HCT116 (cell line): ENCODE results near the gene YIPF1. TPM values are rescaled to one million over a fixed set of nuclear protein-coding genes. Genes with fewer than 3 reads are reported as not detected.

Experiments used
- ATAC-seq: fragments of 200-7000 bp; cut with Tn5 transposase; 2 replicates; pipeline ENCODE4 v1.9.1; 2020; ENCODE audit warnings: mild to moderate bottlenecking, moderate library complexity
- BruUV-seq: library from RNA; stranded (reverse); fragments of 400-500 nt; replicated peaks from 2 replicates; lab custom pipeline; 2021; lab: Mats Ljungman, UMichigan
- CTCF ChIA-PET: fragments of 300-600 bp; sonication (Branson Sonifier 250); formaldehyde crosslinking; loops from one replicate; lab custom pipeline; 2021; ENCODE audit warnings: antibody characterized with exemption; lab: Charles Lee
- POLR2A ChIA-PET: fragments of 300-600, 350-600 bp; sonication (Branson Sonifier 250); formaldehyde crosslinking; loops from one replicate; lab custom pipeline; 2021; ENCODE audit warnings: antibody characterized with exemption; lab: Charles Lee
- RAD21 ChIA-PET, 2 experiments: fragments of 300-600 bp; sonication (Branson Sonifier 250); formaldehyde crosslinking; loops; one replicate each; lab custom pipeline; 2023; ENCODE audit warnings: low total read pairs in 2 of 2; ENCODE audit not compliant: uncharacterized antibody in 2 of 2, unreplicated experiment in 2 of 2, low non-redundant PET in 1 of 2; lab: Charles Lee
- DNase-seq: peaks from one replicate; pipeline ENCODE4 v3.0.0-alpha.2; 2010; ENCODE audit warnings: low read depth, low spot score
- H2AFZ ChIP-seq: fragments of 200-600 bp; shearing (Covaris generic), sonication (generic); 2 replicates; pipeline ENCODE4 v1.6.1; 2017; ENCODE audit warnings: low read depth, mixed run types, mixed read lengths, antibody characterized with exemption, low read length; ENCODE audit not compliant: poor library complexity, severe bottlenecking
- H3K27ac ChIP-seq: 2 replicates; pipeline ENCODE4 v1.5.1; 2012; ENCODE audit warnings: low read depth, low read length
- H3K27me3 ChIP-seq: fragments of 200-600 bp; sonication (generic); 2 replicates; pipeline ENCODE4 v1.6.1; 2016; ENCODE audit warnings: mixed run types, low read length, mixed read lengths; ENCODE audit not compliant: insufficient read depth
- H3K36me3 ChIP-seq, 2 experiments: fragments of 200-500 bp in 1 of 2; fragments of 200-600 bp in 1 of 2; sonication (Bioruptor generic) in 1 of 2; sonication (generic) in 1 of 2; 2 replicates each; pipeline versions ENCODE4 v1.5.1 to v1.6.1; 2014 to 2016; ENCODE audit warnings: low read length in 2 of 2, inconsistent platforms in 1 of 2, mixed read lengths in 1 of 2, mixed run types in 1 of 2; ENCODE audit not compliant: insufficient read depth in 2 of 2, control insufficient read depth in 1 of 2
- H3K4me1 ChIP-seq, 2 experiments: fragments of 200-600 bp in 1 of 2; sonication (generic) in 1 of 2; 2 replicates each; pipeline versions ENCODE4 v1.5.1 to v1.6.1; 2012 to 2017; ENCODE audit warnings: low read length in 2 of 2, inconsistent platforms in 1 of 2, mild to moderate bottlenecking in 1 of 2, mixed read lengths in 1 of 2, mixed run types in 1 of 2, moderate library complexity in 1 of 2; ENCODE audit not compliant: insufficient read depth in 2 of 2, control insufficient read depth in 1 of 2
- H3K4me2 ChIP-seq: fragments of 200-600 bp; sonication (generic); 2 replicates; pipeline ENCODE4 v1.6.1; 2017; ENCODE audit warnings: mixed run types, low read length, mixed read lengths
- H3K4me3 ChIP-seq, 2 experiments: fragments of 200-600 bp in 1 of 2; sonication (generic) in 1 of 2; replicated peaks in 1 of 2; 2 replicates each; pipeline ENCODE4 v1.5.1; 2011 to 2016; ENCODE audit warnings: low read length in 2 of 2, control low read depth in 1 of 2, low read depth in 1 of 2, mild to moderate bottlenecking in 1 of 2, mixed read lengths in 1 of 2, mixed run types in 1 of 2
- H3K79me2 ChIP-seq: fragments of 200-600 bp; sonication (generic); 2 replicates; pipeline ENCODE4 v1.6.1; 2017; ENCODE audit warnings: mild to moderate bottlenecking, mixed run types, low read length, moderate library complexity, mixed read lengths; ENCODE audit not compliant: insufficient read depth
- H3K9ac ChIP-seq: fragments of 200-600 bp; sonication (generic); 2 replicates; pipeline ENCODE4 v1.6.1; 2016; ENCODE audit warnings: low read length, mixed read lengths
- H3K9me2 ChIP-seq: fragments of 200-600 bp; sonication (generic), shearing (Covaris generic); 2 replicates; pipeline ENCODE4 v1.6.1; 2017; ENCODE audit warnings: mixed run types, mild to moderate bottlenecking, moderate library complexity; ENCODE audit not compliant: insufficient read depth
- H3K9me3 ChIP-seq, 2 experiments: fragments of 200-500 bp in 1 of 2; fragments of 200-600 bp in 1 of 2; sonication (Bioruptor generic) in 1 of 2; sonication (generic) in 1 of 2; 2 replicates each; pipeline ENCODE4 v1.6.1; 2014 to 2017; ENCODE audit warnings: low read length in 2 of 2, mixed read lengths in 2 of 2, inconsistent platforms in 1 of 2, low read depth in 1 of 2, mild to moderate bottlenecking in 1 of 2, mixed run types in 1 of 2, moderate library complexity in 1 of 2; ENCODE audit not compliant: control insufficient read depth in 1 of 2, insufficient read depth in 1 of 2
- H4K20me1 ChIP-seq: fragments of 200-600 bp; sonication (generic), shearing (Covaris generic); 2 replicates; pipeline ENCODE4 v1.6.1; 2017; ENCODE audit warnings: mixed run types, mild to moderate bottlenecking, moderate library complexity; ENCODE audit not compliant: insufficient read depth
- CEBPB ChIP-seq: IDR thresholded peaks from 2 replicates; pipeline ENCODE4 v1.6.1; 2012; ENCODE audit warnings: low read depth
- EGR1 ChIP-seq: IDR thresholded peaks from 2 replicates; pipeline ENCODE4 v1.6.1; 2012; ENCODE audit warnings: low read depth
- ELF1 ChIP-seq: IDR thresholded peaks from 2 replicates; pipeline ENCODE4 v1.6.1; 2012; ENCODE audit warnings: low read depth, borderline replicate concordance
- FOSL1 ChIP-seq: IDR thresholded peaks from 2 replicates; pipeline ENCODE4 v1.6.1; 2012; ENCODE audit warnings: low read depth
- JUND ChIP-seq: IDR thresholded peaks from 2 replicates; pipeline ENCODE4 v1.6.1; 2012
- MAX ChIP-seq: IDR thresholded peaks from 2 replicates; pipeline ENCODE4 v1.6.1; 2012
- POLR2A ChIP-seq: IDR thresholded peaks from 2 replicates; pipeline ENCODE4 v1.7.0; 2011; ENCODE audit warnings: borderline replicate concordance; ENCODE audit not compliant: insufficient read depth, insufficient read length; ENCODE audit errors: extremely low read depth
- POLR2AphosphoS5 ChIP-seq: IDR thresholded peaks from 2 replicates; pipeline ENCODE4 v1.6.1; 2011; ENCODE audit warnings: mild to moderate bottlenecking, low read depth, low read length, moderate library complexity
- RAD21 ChIP-seq: IDR thresholded peaks from 2 replicates; pipeline ENCODE4 v1.6.1; 2012; ENCODE audit warnings: low read depth, mild to moderate bottlenecking
- SIN3A ChIP-seq: IDR thresholded peaks from 2 replicates; pipeline ENCODE4 v1.6.1; 2012; ENCODE audit warnings: low read depth
- SP1 ChIP-seq: IDR thresholded peaks from 2 replicates; pipeline ENCODE4 v1.6.1; 2012; ENCODE audit warnings: low read depth
- SRF ChIP-seq: IDR thresholded peaks from 2 replicates; pipeline ENCODE4 v1.6.1; 2012; ENCODE audit warnings: low read depth
- TCF7L2 ChIP-seq: IDR thresholded peaks from 2 replicates; pipeline ENCODE4 v1.7.0; 2011; ENCODE audit warnings: borderline replicate concordance, inconsistent platforms; ENCODE audit not compliant: insufficient read depth, insufficient read length; ENCODE audit errors: extremely low read depth
- YY1 ChIP-seq: IDR thresholded peaks from 2 replicates; pipeline ENCODE4 v1.6.1; 2011; ENCODE audit warnings: low read length, low read depth, moderate library complexity, mild to moderate bottlenecking; ENCODE audit not compliant: insufficient replicate concordance; ENCODE audit errors: extremely low read depth
- ZBTB33 ChIP-seq: IDR thresholded peaks from 2 replicates; pipeline ENCODE4 v1.6.1; 2011; ENCODE audit warnings: mild to moderate bottlenecking, low read length, moderate library complexity; ENCODE audit not compliant: insufficient replicate concordance; ENCODE audit errors: extremely low read depth
- ZFX ChIP-seq: fragments of 450-650 bp; IDR thresholded peaks from 2 replicates; pipeline ENCODE4 v1.6.1; 2017
- ZNF274 ChIP-seq: fragments of 200-500 bp; sonication (Bioruptor generic); IDR thresholded peaks from 2 replicates; pipeline ENCODE4 v1.6.1; 2014; ENCODE audit warnings: mild to moderate bottlenecking, low read depth, low read length, inconsistent platforms
- intact Hi-C: fragments of 100-400 bp; cut with micrococcal nuclease; formaldehyde crosslinking; loops from 2 replicates; pipeline ENCODE4 v1.10.0; 2022
- total RNA-seq: library from RNA; stranded (reverse); gene quantifications from one replicate; pipeline ENCODE4 v1.2.1, GENCODE V29; 2021; ENCODE audit not compliant: unreplicated experiment
- TF ChIP-seq, protein P1 (sequence below), 3 experiments: fragments of 200-600 bp in 1 of 3; sonication (generic) in 1 of 3; IDR thresholded peaks in 2 of 3; conservative IDR thresholded peaks in 1 of 3; 2 replicates each; pipeline ENCODE4 v1.5.1; 2012 to 2017; ENCODE audit warnings: low read depth in 2 of 3, low read length in 2 of 3, antibody characterized with exemption in 1 of 3, borderline replicate concordance in 1 of 3, control low read depth in 1 of 3, mild to moderate bottlenecking in 1 of 3, mixed read lengths in 1 of 3, mixed run types in 1 of 3, moderate library complexity in 1 of 3; ENCODE audit not compliant: insufficient read depth in 1 of 3
- TF ChIP-seq, protein P2 (sequence below): IDR thresholded peaks from 2 replicates; pipeline ENCODE4 v1.6.1; 2012; ENCODE audit warnings: low read depth

Gene YIPF1
- total RNA-seq, 1 experiment from 2014 or later, result 16.4 TPM

DNA sequence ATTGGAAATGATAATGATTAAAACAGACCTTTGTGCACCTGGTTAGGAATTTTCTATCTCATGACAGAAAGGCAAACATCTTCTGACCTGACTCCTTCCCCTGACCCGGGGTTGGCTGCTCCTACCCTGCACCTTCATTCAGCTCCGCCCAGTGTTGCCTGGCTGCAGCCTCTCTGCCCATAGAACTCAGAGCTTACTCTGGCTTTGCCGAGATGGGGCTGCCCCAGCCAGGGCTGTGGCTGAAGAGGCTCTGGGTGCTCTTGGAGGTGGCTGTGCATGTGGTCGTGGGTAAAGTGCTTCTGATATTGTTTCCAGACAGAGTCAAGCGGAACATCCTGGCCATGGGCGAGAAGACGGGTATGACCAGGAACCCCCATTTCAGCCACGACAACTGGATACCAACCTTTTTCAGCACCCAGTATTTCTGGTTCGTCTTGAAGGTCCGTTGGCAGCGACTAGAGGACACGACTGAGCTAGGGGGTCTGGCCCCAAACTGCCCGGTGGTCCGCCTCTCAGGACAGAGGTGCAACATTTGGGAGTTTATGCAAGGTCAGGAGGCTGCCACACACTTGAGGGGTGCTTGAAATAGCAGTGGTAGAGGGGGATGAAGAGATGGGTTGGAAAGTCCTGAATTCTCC is 4.5 kb upstream of the YIPF1 start, which contains the start of gene DIO1:
DIO1 (plus strand) TSS at position 189 of the 638 bp plus-strand sequence; CDS start at position 213, 24 bp downstream.
- peaks cover 5 to 26% of the 10 kb centered on the region in 2 experiments for H3K4me1 ChIP-seq
- no peaks in the 10 kb centered on the region for H3K79me2 ChIP-seq
- POLR2A ChIA-PET, result no interaction called here
- no peak within 1 kb of the TSS for H3K9ac ChIP-seq
- RAD21 ChIA-PET, result no interaction called here
- BruUV-seq, result no TSS peak
- no peaks in the 10 kb centered on the region for H3K9me3 ChIP-seq
- no peak within 1 kb of the TSS for H3K4me3 ChIP-seq
- no peak for TF ChIP-seq POLR2AphosphoS5
- TF ChIP-seq ELF1, result no peak
- TF ChIP-seq SIN3A, result no peak
- TF ChIP-seq, protein P1, sequence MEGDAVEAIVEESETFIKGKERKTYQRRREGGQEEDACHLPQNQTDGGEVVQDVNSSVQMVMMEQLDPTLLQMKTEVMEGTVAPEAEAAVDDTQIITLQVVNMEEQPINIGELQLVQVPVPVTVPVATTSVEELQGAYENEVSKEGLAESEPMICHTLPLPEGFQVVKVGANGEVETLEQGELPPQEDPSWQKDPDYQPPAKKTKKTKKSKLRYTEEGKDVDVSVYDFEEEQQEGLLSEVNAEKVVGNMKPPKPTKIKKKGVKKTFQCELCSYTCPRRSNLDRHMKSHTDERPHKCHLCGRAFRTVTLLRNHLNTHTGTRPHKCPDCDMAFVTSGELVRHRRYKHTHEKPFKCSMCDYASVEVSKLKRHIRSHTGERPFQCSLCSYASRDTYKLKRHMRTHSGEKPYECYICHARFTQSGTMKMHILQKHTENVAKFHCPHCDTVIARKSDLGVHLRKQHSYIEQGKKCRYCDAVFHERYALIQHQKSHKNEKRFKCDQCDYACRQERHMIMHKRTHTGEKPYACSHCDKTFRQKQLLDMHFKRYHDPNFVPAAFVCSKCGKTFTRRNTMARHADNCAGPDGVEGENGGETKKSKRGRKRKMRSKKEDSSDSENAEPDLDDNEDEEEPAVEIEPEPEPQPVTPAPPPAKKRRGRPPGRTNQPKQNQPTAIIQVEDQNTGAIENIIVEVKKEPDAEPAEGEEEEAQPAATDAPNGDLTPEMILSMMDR (IDR thresholded peaks at IDR 0.05 in 2 of 3, conservative IDR thresholded peaks at IDR 0.05 in 1 of 3; ENCODE audit: borderline replicate concordance in 1 of 3, insufficient read depth in 1 of 3, low read depth in 2 of 3, low read length in 2 of 3), result no peak
- TF ChIP-seq SRF, result no peak
- TF ChIP-seq JUND, result no peak
- no peak for TF ChIP-seq CEBPB
- TF ChIP-seq EGR1, result no peak
- TF ChIP-seq FOSL1, result no peak
- TF ChIP-seq ZBTB33, result no peak
- TF ChIP-seq RAD21, result no peak
- no peak for TF ChIP-seq YY1
- no peak for TF ChIP-seq TCF7L2
- no peak for TF ChIP-seq SP1
- no peak for TF ChIP-seq MAX
- TF ChIP-seq, protein P2, sequence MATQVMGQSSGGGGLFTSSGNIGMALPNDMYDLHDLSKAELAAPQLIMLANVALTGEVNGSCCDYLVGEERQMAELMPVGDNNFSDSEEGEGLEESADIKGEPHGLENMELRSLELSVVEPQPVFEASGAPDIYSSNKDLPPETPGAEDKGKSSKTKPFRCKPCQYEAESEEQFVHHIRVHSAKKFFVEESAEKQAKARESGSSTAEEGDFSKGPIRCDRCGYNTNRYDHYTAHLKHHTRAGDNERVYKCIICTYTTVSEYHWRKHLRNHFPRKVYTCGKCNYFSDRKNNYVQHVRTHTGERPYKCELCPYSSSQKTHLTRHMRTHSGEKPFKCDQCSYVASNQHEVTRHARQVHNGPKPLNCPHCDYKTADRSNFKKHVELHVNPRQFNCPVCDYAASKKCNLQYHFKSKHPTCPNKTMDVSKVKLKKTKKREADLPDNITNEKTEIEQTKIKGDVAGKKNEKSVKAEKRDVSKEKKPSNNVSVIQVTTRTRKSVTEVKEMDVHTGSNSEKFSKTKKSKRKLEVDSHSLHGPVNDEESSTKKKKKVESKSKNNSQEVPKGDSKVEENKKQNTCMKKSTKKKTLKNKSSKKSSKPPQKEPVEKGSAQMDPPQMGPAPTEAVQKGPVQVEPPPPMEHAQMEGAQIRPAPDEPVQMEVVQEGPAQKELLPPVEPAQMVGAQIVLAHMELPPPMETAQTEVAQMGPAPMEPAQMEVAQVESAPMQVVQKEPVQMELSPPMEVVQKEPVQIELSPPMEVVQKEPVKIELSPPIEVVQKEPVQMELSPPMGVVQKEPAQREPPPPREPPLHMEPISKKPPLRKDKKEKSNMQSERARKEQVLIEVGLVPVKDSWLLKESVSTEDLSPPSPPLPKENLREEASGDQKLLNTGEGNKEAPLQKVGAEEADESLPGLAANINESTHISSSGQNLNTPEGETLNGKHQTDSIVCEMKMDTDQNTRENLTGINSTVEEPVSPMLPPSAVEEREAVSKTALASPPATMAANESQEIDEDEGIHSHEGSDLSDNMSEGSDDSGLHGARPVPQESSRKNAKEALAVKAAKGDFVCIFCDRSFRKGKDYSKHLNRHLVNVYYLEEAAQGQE, result no peak
- TF ChIP-seq ZNF274, result no peak
- TF ChIP-seq ZFX, result no peak
- TF ChIP-seq POLR2A, result no peak
- ATAC-seq (no peak), DNase-seq (no peak)
- H3K9me2 ChIP-seq, result no peaks in the 10 kb centered on the region
- H4K20me1 ChIP-seq, result no peaks in the 10 kb centered on the region
- H3K27me3 ChIP-seq, result no peaks in the 10 kb centered on the region
- no peaks in the 10 kb centered on the region for H3K36me3 ChIP-seq
- H2AFZ ChIP-seq, result no peak within 1 kb of the TSS
- CTCF ChIA-PET, result interaction anchor here (1.4 kb wide), 1 partner anchor 15 kb away, joined by 3 read pairs; no protein-coding TSS in a partner anchor
- intact Hi-C loops, result no loop called here
- H3K27ac ChIP-seq, result no peak within 1 kb of the TSS
- no peak within 1 kb of the TSS for H3K4me2 ChIP-seq
